Measurements from ENCODE around the gene CTSH. TPM values are rescaled to one million over a fixed set of nuclear protein-coding genes. Genes with fewer than 3 reads are reported as not detected.

The CTSH gene, protein sequence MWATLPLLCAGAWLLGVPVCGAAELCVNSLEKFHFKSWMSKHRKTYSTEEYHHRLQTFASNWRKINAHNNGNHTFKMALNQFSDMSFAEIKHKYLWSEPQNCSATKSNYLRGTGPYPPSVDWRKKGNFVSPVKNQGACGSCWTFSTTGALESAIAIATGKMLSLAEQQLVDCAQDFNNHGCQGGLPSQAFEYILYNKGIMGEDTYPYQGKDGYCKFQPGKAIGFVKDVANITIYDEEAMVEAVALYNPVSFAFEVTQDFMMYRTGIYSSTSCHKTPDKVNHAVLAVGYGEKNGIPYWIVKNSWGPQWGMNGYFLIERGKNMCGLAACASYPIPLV
- 47.1 and 53.8 TPM in 2 replicates for total RNA-seq

DNA sequence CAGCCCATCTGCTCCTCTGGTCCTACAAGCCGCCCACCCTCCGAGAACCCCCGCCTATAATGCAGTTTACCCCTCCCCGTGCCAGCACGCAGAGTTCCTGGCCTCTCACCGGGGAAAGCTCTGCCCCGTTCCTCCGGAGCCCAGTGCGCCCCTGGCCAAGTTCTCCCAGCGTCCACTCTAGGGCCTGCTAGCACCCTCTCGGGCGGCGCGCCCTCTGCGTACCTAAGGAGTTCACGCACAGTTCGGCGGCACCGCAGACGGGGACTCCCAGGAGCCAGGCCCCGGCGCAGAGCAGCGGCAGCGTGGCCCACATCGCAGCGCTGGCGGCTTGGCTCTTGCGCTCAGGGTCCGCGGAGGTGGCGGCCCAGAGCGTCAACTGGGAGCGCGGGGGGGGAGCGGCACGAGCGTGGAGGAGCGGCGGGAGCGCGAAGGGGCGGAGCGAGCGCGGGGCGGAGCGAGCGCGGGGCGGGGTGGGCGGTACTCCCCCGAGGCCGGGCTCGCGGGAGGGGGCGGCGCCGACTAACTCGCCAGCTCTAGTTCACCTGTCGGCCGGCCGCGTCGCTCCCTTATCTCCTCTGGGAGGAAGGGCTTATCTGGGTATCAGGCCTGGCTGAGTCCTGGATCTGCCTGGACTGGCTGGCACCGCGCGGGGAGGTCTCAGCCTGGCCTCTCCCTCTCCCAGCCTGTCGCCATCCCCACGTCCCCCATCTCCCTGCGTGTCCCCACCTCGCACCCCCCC is at the start of gene CTSH:
Gene CTSH, minus strand, starts transcription at position 378 of the 739 bp plus-strand sequence. Its CDS starts 65 bp downstream, at position 313.
- intact Hi-C loops (cut with micrococcal nuclease): no loop called here
- peak within 1 kb of the TSS; percentile 82 for H3K4me3 Mint-ChIP-seq (ENCODE audit: low read depth)

DNA sequence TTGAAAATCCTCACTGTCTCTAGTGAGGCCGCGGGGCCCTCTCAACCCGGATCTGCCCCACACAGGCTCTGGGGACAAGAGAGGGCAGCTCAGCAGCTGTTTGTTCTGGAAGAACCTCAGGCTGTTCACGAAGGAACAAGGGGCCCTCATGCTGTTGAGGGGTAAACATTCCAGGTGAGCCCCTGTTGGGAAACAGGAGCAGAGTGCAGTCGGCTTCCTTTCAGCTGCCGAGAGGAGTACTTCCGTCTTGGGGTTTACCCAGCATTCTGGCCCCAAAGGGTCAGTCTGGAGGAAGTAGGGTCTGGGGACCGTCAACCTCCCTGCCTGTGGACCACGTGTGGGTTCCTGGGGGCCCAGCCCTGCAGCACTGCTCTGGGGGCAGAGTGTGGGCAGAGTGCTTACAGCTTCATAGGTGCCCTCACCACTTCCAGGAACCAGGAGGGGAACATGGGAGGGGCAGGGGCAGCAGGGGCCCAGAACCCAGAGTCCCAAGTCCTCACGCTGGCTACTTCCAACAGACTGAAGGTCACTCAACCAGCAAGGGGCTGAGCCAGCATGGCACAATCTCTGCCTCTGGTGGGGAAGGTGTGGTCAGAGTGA is 49.2 kb upstream of the CTSH start:
- Mint-ChIP-seq H3K4me1 (ENCODE audit: low read depth) (peaks cover 3% of the 10 kb centered on the region), H3K4me3 (ENCODE audit: low read depth) (no peak overlapping the region), H3K27me3 (ENCODE audit: low read depth) (no peaks in the 10 kb centered on the region), H3K9me3 (no peaks in the 10 kb centered on the region), H3K36me3 (ENCODE audit: low read depth) (no peaks in the 10 kb centered on the region), H3K27ac (no peak overlapping the region)
- no peak for DNase-seq (ENCODE audit: low spot score)
- intact Hi-C loops (cut with micrococcal nuclease): no loop called here

More for the DNA sequence above, at the start of gene CTSH:
- DNase-seq (ENCODE audit: low spot score): peak; percentile 58
- peaks cover 8% of the 10 kb centered on the region for H3K36me3 Mint-ChIP-seq (ENCODE audit: low read depth)
- no peaks in the 10 kb centered on the region for H3K9me3 Mint-ChIP-seq
- H3K27ac Mint-ChIP-seq: peak within 1 kb of the TSS; percentile 26
- peaks cover 26% of the 10 kb centered on the region for H3K27me3 Mint-ChIP-seq (ENCODE audit: low read depth)
- H3K4me1 Mint-ChIP-seq (ENCODE audit: low read depth): peaks cover 3% of the 10 kb centered on the region

DNA sequence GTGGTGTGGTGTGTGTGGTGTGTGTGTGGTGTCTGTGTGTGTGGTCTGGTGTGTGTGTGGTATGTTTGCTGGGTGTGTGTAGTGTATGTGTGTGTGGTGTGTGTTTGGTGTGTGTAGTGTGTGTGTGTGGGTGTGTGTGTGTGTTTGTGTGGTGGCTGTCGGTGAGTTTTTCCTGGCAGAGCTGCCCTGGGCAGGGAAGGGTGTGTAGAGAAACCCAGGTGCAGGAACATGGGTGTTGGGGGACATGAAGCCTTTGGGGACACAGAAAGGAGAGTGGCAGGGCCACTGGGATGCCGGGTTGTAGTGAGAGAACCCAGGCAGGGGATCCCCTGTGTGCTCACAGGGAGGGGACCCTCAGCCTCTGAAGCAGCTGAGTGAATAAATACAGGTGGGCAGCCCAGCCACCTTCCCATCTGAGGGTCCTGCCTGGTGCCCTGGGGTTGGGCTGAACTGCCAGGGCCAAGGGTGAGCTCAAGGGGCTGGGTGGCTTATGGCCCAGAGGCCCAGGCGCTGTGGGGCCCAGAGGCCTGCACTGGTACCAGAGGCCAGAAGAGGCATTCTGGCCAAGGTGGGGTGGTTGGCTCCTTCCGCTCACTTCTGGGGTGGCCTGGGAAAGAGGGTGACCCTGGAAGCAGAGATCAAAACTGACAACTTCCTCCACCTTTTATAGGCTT is 48.5 kb upstream of the CTSH start:
- Mint-ChIP-seq H3K4me1 (ENCODE audit: low read depth) (peaks cover 3% of the 10 kb centered on the region), H3K27me3 (ENCODE audit: low read depth) (peaks cover under 1% of the 10 kb centered on the region), H3K27ac (no peak overlapping the region), H3K9me3 (no peaks in the 10 kb centered on the region), H3K36me3 (ENCODE audit: low read depth) (no peaks in the 10 kb centered on the region), H3K4me3 (ENCODE audit: low read depth) (no peak overlapping the region)
- no peak for DNase-seq (ENCODE audit: low spot score)
- intact Hi-C loops (cut with micrococcal nuclease): no loop called here

DNA sequence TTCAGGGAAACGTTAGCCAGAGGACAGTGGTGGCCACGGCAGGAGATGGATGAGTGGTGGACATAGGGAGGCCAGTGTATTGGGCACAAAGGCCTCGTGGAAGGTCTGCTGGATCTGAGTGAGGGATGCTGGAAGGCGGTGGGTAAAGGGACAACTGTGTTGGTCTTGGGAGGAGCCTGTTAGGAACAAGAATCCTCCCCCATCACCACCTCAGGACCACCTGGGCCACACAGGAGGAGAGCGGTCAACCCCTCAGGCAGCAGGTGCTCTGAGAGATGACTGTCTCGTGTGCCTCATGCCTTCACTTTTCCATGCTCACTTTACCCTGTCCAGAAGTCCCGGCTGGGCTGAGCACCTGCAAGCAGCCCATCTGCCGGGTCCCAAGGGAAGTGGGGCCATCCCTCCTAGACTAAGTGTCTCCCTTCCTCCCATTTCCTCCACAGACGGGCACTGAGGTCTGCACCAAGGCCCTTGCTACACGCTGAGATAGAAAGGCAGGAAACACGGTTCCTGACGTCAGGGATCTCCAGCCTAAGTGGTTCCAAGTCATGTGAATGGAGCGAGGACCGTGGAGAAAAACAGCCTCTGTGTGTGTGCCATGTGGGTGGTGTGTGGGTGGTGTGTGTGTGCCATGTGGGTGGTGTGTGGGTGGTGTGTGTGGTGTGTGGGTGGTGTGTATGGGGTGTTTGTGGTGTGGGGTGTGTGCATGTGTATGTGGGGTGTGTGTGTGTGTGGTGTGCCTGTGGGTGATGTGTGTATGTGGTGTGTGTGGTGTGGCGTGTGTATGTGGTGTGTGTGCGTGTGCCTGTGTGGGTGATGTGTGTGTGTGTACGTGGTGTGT is 47.8 kb upstream of the CTSH start:
- peaks cover 8% of the 10 kb centered on the region for H3K27me3 Mint-ChIP-seq (ENCODE audit: low read depth)
- H3K27ac Mint-ChIP-seq: no peak overlapping the region
- no peaks in the 10 kb centered on the region for H3K9me3 Mint-ChIP-seq
- intact Hi-C loops (cut with micrococcal nuclease): no loop called here
- no peak overlapping the region for H3K4me3 Mint-ChIP-seq (ENCODE audit: low read depth)
- no peak for DNase-seq (ENCODE audit: low spot score)
- H3K36me3 Mint-ChIP-seq (ENCODE audit: low read depth): no peaks in the 10 kb centered on the region
- peaks cover 6% of the 10 kb centered on the region for H3K4me1 Mint-ChIP-seq (ENCODE audit: low read depth)

DNA sequence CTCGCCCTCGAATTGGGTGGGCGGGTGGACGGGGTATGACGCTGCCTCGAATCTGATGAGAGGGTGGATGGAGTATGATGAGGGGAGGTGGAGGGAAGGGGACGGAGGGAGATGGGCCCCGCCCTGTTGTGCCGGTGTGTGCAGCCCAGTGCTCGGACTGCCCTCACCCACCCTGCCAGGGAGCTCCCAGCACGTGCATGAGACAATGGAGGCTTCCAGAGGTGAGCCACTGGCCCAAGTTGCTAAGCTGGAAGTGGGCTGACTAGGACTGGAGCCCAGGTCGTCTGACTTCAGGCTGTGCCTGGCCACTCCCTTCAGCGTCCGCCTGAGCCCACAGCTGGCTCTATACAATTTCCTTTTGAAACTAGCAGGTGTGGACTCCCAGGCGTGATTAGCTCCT is 47.0 kb upstream of the CTSH start:
- DNase-seq (ENCODE audit: low spot score): no peak
- no peak overlapping the region for H3K27ac Mint-ChIP-seq
- H3K9me3 Mint-ChIP-seq: no peaks in the 10 kb centered on the region
- no peak overlapping the region for H3K4me3 Mint-ChIP-seq (ENCODE audit: low read depth)
- H3K4me1 Mint-ChIP-seq (ENCODE audit: low read depth): peaks cover 6% of the 10 kb centered on the region
- H3K27me3 Mint-ChIP-seq (ENCODE audit: low read depth): peaks cover 10% of the 10 kb centered on the region
- intact Hi-C loops (cut with micrococcal nuclease): no loop called here
- H3K36me3 Mint-ChIP-seq (ENCODE audit: low read depth): no peaks in the 10 kb centered on the region

DNA sequence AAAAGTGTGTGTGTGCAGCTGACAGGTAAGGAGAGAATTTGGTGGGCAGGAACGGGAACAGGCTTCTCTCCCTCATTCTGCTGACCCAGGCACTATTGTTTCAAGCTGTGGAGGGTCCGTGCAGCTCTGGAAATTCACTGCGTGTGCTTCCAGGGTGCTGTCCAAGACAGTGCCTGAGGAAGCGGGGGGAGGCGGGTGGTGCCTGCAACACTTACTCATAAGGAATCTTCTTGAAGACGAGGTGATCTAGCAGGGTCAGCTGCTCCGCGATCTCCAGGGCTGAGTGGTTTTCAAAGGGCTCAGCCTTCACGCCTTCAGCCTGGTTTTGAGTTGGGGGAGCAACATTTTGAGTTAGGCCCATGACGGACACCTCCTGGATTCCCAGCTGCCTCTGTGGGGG is 46.6 kb upstream of the CTSH start:
- Mint-ChIP-seq H3K4me1 (ENCODE audit: low read depth) (peaks cover 6% of the 10 kb centered on the region), H3K36me3 (ENCODE audit: low read depth) (no peaks in the 10 kb centered on the region), H3K4me3 (ENCODE audit: low read depth) (no peak overlapping the region), H3K9me3 (no peaks in the 10 kb centered on the region), H3K27me3 (ENCODE audit: low read depth) (peaks cover 10% of the 10 kb centered on the region), H3K27ac (no peak overlapping the region)
- DNase-seq (ENCODE audit: low spot score): no peak
- intact Hi-C loops (cut with micrococcal nuclease): no loop called here

DNA sequence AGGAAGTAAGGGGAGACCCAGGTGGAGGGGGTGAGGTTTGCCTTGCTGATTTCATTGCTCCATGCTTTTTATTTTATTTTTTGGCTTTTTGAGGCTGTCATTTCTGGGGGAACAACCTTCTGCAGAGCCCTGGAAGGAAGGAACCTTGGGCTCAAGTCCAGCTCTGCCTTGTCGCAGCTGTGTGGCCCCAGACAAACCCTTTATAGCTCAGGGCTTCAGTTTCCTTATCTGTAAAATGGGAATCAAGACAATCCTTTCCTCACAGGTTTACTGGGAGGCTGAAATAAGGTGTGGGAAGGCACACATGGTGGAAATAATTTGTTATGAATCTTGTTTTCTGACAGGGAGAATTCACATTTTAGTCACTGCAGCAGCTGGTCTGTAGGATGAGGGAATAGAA is 45.4 kb upstream of the CTSH start:
- H3K4me1 Mint-ChIP-seq (ENCODE audit: low read depth): peaks cover 6% of the 10 kb centered on the region
- no peak overlapping the region for H3K4me3 Mint-ChIP-seq (ENCODE audit: low read depth)
- peaks cover 13% of the 10 kb centered on the region for H3K27me3 Mint-ChIP-seq (ENCODE audit: low read depth)
- H3K27ac Mint-ChIP-seq: no peak overlapping the region
- intact Hi-C loops (cut with micrococcal nuclease): no loop called here
- no peaks in the 10 kb centered on the region for H3K9me3 Mint-ChIP-seq
- no peaks in the 10 kb centered on the region for H3K36me3 Mint-ChIP-seq (ENCODE audit: low read depth)
- no peak for DNase-seq (ENCODE audit: low spot score)

DNA sequence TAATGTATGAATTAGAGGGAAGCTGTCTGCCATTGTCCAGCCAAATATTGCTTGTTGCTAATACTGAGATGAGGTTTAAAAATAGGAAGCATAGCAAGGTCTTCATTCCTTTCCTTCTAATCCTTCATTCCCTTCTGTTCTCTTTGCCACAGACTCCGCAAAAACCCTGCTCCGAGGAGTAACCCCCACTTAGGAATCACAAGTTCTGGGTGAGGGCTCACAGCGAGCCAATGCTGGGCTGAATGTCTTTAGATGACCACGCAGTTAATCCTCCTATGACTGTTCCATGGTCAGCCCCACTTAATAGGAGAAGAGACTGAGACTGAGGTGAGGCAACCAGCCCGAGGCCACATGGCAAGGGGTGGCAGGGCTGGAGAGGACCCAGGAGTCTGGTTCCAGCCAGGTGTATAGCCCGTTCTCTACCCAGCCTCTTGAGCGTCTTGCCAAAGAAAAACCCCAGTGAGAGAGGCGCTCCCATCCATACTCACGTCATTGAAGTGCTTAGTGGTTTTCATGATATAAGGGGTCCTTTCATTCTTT is 44.9 kb upstream of the CTSH start:
- DNase-seq (ENCODE audit: low spot score): no peak
- Mint-ChIP-seq H3K9me3 (no peaks in the 10 kb centered on the region), H3K4me1 (ENCODE audit: low read depth) (peaks cover 6% of the 10 kb centered on the region), H3K4me3 (ENCODE audit: low read depth) (no peak overlapping the region), H3K27ac (no peak overlapping the region), H3K27me3 (ENCODE audit: low read depth) (peaks cover 13% of the 10 kb centered on the region), H3K36me3 (ENCODE audit: low read depth) (no peaks in the 10 kb centered on the region)
- intact Hi-C loops (cut with micrococcal nuclease): no loop called here

DNA sequence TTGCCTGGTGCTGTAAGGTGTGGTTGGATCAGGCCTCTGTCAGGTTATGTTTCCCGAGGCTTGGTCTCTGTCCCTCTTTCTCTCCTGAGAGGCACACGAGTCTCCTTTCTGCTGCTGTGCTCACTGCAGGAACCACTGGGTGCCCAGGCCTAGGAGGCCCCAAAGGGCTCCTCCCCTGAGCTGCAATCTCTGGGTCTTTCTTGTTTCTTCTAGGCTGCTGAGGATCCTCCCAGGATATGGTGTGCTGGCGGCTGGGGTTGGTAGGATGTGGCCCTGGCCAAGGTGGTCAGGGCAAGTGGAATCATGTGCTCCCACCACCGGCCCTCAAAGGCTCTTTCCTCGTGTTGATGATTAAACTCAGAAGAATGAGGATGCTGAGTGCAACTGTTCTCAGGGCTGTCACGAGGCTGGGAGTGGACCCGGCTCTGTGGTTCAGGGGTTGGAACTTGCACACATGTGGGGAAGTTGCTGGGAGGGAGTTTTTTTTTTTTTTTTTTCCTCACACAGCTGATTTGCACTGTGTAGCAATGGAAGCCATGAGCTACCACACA is 43.6 kb upstream of the CTSH start:
- peaks cover 13% of the 10 kb centered on the region for H3K27me3 Mint-ChIP-seq (ENCODE audit: low read depth)
- H3K9me3 Mint-ChIP-seq: no peaks in the 10 kb centered on the region
- H3K27ac Mint-ChIP-seq: no peak overlapping the region
- H3K4me1 Mint-ChIP-seq (ENCODE audit: low read depth): peaks cover 6% of the 10 kb centered on the region
- H3K4me3 Mint-ChIP-seq (ENCODE audit: low read depth): no peak overlapping the region
- no peaks in the 10 kb centered on the region for H3K36me3 Mint-ChIP-seq (ENCODE audit: low read depth)
- no peak for DNase-seq (ENCODE audit: low spot score)
- intact Hi-C loops (cut with micrococcal nuclease): no loop called here

DNA sequence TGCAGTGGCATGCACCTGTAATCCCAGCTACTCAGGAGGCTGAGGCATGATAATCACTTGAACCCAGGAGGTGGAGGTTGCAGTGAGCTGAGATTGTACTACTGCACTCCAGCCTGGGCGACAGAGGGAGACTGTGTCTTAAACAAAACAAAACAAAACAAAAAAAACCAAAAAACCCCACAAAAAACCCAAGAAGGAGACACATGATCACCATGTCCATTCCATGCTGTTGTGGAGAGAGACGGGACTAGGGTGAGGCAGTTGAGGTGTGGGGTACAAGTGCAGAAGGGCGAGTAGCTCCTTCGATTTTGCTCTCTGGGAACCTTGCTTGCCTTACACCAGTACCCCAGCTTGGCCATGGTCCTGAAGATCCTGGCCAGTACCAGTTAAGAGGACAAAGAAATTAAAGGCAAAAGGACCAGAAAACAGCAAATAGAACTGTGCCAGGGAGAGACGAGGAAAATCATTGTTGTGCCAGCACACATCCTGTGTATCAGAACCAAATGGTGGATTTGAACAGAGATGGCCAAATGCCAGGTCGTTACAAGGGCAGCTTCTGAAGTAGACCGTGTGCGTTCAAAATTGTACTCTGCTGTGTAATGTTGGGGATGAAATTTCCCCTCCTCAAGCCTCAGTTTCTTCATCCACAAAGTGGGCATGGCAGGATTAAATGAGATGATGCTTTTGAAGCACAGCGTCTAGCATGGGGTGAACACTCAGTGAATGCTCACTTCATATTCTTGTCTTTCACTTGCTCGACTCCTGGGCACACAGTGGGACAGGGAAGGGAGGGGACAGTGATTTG is 42.9 kb upstream of the CTSH start:
- intact Hi-C loops (cut with micrococcal nuclease): no loop called here
- Mint-ChIP-seq H3K4me3 (ENCODE audit: low read depth) (no peak overlapping the region), H3K36me3 (ENCODE audit: low read depth) (no peaks in the 10 kb centered on the region), H3K27me3 (ENCODE audit: low read depth) (peaks cover 13% of the 10 kb centered on the region), H3K9me3 (no peaks in the 10 kb centered on the region), H3K4me1 (ENCODE audit: low read depth) (peaks cover 4% of the 10 kb centered on the region), H3K27ac (no peak overlapping the region)
- no peak for DNase-seq (ENCODE audit: low spot score)

DNA sequence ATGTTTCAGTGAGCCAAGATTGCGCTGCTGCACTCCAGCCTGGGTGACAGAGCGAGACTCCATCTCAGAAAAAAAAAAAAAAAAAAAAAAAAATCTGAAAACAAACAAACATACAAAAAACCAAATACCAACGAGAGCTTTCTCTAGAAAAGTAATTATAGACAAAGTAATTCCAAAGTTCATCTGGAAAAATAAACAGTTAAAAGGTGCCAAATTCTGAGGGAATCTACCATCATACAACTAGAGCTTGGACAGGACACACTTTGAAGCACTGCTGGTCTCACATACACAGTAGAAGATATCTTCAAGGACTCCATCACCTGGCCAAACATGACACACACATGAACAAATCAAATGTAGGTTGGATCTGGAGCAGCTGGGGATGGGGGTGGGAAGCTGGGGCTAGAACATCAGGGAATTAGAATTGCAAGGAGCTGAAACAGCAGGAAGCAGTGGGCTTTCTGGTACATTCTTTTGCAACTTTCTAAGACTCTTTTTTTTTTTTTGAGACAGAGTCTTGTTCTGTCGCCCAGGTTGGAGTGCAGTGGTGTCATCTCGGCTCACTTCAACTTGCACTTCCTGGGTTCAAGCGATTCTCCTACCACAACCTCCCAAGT is 41.1 kb upstream of the CTSH start:
- H3K4me1 Mint-ChIP-seq (ENCODE audit: low read depth): peaks cover 4% of the 10 kb centered on the region
- no peak for DNase-seq (ENCODE audit: low spot score)
- H3K9me3 Mint-ChIP-seq: no peaks in the 10 kb centered on the region
- H3K36me3 Mint-ChIP-seq (ENCODE audit: low read depth): no peaks in the 10 kb centered on the region
- H3K4me3 Mint-ChIP-seq (ENCODE audit: low read depth): no peak overlapping the region
- peaks cover 13% of the 10 kb centered on the region for H3K27me3 Mint-ChIP-seq (ENCODE audit: low read depth)
- intact Hi-C loops (cut with micrococcal nuclease): no loop called here
- H3K27ac Mint-ChIP-seq: no peak overlapping the region

Measured in activated T-helper 2 cell treated with anti-CD3 and anti-CD28 coated beads, Interferon-gamma antibody, Interleukin-2, Interleukin-4, amounts not matched to agents 10 μg/mL and 5 μg/mL and 100 μg/mL, durations not matched to agents 14 hours and 24 hours and 36 hours (primary cell).